Urothelium cell line (cell line): ENCODE data around the gene PRKCE.
A peak's percentile ranks its signal among the peaks of the same experiment; 100 is the strongest.
"Not testable (repeated sequence)": the region's sequence is repeated elsewhere in the genome, so short reads cannot be mapped to it uniquely, and the experiment has no call there.

ENCODE experiments used
- DNase-seq: peaks from one replicate; pipeline ENCODE4 v3.0.0; 2011; ENCODE audit warnings: low spot score, mixed read lengths
- FAIRE-seq: peaks from 2 replicates; lab custom pipeline; 2011; peaks lifted over from hg19 to GRCh38; lab: Jason Lieb, UNC

Gene PRKCE

DNA sequence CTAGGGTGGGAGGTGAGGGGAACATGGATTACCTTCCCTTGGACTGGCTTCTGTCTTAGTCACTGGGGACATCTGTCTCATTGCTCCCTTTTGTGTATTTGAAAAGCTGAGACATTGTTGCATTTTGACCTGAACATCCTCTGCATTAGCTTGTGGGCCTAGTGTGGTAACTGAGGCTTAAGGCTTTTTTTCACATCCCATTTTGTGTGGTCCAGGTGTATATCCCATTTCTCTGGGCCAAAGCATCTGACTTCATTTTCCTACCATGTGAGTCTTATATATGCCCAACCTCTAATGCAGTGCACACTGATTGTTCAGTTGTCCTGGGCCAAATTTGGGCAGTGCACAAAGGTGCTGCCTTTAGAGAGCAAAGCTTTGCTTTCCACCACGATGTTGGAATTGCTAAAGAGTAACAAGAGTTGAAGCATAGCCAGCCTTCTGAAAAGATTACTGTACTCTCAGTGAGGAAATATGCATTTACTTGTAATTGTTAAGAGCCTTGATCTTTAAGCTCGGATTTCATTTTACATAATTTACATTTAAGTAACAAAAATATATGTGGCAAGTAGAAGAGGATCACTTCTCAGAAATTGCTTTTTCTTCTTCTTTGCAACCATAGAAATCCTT is 13.3 kb downstream of the PRKCE start:
- DNase-seq (no peak), FAIRE-seq (no peak)

DNA sequence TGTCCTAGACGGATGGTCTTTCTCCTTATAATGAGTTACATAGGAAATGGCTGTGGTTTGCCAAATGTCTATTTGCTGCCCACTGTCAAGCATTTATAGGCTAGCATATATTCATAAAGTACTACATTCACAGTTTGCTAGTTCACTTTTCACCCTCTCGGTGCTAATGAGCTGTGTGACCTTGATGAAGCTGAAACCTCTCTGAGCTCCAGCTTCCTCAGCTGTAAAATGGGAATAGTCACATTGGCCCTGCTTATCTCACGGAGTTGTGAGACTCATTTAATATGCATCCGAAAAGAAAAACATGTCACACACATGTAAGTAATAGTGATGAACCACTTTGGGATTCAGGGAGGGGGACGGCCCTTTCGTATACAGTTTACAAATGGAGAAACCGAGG is 17.0 kb downstream of the PRKCE start:
- DNase-seq (no peak), FAIRE-seq (no peak)

DNA sequence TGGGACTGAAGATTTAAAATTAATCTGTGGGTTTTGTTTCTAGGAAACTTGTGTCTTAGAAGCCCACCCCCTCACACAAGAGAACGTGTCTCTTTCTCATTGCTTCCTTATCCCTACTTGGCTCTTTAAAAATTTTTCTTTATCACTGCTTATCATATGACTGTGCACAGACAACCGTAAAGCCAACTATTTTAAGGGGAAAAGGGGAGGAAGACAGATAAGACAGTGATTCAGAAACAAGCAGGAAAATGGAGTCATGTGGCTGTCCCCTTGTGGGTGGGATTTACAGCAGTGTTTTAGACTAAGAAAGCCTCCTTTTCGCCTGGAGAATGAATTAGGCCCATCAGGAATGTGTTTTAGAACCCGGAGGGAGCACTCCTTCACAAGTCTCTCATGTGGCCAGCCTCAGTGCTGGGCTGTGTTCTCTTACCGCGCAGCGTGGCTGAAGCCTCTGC is 17.6 kb downstream of the PRKCE start:
- FAIRE-seq, result no peak

DNA sequence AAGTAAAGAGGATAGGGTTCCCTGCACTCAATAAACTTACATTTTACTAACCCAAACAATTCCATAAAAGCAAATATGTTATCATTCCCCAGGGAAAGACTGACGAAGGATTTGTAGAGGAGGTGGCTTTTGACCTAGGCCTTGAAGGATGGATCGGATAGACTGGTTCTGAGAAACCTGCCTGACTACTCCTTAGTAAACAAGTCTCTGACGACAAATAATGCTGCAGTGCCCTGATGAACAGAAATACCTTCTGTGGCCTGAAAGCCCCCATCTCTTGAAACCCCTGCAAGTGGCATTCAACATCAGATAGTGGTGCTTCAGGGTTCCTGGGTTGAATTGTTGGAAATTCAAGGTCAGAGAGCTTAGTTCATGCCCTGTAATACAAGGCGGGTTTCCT is 19.2 kb downstream of the PRKCE start:
- FAIRE-seq (no peak), DNase-seq (no peak)

More for the DNA sequence above, 17.6 kb downstream of the PRKCE start:
- no peak for DNase-seq

DNA sequence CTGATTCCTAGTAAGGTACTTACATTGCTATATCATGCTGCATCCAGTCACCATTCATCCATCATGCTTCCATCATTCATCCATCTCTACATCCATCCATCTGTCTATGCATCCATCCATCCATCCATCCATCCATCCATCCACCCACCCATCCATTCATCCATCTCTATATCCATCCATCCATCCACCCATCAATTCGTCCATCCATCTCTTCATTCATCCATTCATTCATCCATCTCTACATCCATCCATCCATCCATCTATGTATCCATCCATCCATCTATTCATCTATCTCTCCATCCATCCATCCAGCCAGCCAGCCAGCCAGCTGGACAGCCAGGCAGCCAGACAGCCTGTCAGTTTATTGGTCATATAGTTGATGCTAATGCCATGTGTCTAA is 20.7 kb downstream of the PRKCE start:
- DNase-seq (no peak), FAIRE-seq (no peak)

DNA sequence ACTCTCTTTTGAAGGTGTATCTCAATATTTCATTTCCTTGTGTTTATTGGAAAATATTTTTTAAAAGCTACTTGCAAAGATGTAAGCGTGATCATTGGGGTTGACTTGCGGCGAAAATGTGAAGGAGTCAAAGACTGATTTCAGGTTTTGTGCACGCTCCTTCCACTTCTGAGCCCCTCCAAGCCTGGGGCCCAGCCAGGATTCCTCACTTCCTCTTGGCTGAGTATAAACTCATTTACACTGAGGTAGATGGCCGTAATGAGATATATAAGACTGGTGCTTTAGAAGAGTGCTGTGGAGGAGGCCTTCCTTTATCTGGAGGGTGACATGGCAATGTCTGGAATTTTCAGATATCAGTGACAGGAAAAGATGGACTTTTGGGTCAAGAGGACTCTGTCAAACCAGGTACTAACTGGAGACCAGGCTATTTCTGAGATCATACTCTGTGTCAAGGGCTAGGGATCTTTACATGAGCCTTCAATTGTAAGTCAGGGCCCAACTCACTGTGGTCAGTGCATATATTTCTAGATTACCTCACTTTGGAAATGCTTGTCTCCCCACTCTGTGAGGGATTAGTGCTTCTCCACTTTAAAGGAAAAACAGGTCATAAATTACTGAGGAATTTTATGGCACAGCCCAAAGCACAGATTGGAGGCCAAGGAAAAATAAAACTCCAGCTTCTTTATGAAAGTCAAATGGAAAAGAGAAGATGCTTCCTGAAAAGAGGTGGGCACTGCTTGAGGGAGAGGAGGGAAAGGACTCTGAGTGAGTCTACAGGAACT is 22.8 kb downstream of the PRKCE start:
- no peak for FAIRE-seq
- no peak for DNase-seq

DNA sequence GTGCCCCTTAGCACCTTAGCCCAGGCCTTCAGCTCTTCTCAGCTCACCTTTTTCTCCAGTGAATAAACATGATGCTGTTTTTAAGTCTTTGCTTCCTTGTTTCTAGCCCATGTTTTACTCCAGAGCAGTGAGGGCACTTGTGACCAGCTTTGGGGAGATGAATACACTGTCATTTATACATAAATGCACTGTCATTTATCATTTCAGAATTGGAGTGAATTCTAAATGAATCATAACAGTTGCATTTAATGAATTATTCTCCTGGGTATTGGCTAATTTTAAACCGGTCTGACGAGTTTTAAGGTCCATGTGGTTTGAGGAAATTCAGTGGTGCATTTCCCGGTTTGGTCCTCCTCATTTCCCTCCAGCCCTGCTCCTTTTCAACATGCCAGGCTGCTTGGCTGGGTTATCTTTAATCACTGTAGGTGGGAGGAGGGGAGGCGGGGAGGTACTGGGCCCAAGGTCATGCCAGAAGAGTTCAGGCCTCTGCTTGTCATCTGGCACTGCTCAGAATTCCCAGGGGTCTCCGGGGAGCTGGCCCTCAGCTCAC is 23.9 kb downstream of the PRKCE start:
- no peak for FAIRE-seq
- no peak for DNase-seq

DNA sequence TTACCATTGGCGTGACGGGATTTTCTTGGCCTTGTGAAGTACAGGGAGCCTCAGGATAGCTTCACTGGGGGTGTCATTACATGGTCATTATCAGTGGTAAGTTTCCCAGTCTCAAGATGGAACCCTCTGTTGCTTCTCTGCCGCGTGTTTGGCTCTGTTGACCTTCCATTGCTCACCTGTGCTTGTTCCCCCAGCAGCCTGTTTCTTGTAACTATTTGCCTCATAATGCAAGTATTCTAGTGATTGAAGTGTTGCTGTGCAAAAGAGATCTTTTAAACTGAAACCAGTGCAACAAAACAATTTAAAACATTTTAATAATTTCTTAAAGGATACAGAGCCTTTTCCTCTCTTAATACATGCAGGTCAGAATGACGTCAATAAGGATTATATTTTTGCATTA is 24.6 kb downstream of the PRKCE start:
- DNase-seq (no peak), FAIRE-seq (no peak)

DNA sequence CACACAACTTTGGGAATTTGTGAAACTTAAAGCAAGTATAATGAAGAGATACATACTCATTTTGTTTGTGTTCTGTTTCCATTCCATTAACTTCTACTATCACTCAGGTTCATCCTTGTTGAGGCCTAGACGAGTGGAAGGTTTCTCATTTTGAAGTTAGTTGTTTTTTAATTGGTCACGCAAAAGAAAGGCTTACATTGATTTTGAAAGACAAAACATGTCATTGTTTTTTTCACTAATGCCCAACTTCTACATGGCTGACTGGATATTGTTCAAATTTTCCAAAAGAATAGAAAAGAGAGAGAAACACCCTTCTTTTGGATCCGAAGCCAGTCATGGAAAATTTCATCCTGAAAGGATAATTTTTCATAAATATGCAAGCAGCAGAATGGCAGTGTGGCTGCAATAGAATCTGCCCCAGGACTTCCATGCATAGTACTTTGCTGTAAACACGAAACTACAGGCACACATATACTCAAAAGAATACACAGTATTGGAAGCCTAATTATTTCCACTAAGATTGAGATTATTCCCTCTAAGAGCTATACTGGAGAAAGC is 27.4 kb downstream of the PRKCE start:
- DNase-seq (no peak), FAIRE-seq (no peak)

DNA sequence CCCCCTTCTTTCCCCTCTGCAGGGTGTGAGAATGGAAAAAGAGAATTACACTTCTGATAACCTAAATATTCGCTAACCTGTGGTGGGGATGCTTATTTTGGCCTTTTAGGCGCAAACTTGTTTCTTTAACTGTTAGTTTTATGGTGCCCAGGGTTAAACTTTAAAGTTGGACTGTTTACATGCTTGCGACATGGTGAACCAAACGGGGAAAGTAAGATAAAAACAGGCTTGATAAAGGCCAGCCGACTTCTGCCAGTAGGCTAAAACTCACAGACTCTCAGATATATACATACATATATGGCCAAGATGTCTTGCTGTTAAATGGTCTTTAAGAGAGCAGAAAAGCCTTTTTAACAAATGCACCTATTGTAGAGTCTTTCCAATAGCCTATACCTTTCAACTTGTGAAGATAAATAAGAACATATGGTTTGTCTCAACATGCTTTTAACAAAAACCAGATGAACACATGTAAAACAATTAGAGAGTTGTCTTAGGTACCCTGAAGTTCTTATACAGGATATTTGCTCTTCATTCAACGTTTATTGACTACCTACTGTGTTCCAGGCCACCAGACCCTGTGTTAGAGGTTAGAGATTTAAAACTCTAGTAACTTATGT is 29.0 kb downstream of the PRKCE start:
- no peak for FAIRE-seq
- no peak for DNase-seq

DNA sequence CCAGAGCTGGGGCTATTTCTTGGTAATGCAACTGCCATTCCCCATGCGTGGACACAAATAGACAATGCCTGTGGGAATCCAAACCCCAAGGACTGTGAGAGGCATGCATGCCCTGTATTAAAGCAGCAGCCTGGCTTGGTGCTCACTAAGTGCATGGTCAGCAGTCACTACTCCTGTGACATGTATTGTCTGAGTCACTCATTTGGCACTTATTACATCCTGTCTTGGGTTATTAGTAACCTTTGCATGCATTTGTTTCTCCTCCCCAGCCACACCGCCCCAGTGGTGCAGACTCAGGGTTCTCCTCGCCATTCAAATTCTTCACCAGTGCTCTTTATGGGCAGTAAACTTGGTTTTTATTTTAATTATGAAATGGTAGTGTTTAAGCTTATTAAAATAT is 30.2 kb downstream of the PRKCE start:
- DNase-seq (peak; percentile 93), FAIRE-seq (peak; percentile 99)

DNA sequence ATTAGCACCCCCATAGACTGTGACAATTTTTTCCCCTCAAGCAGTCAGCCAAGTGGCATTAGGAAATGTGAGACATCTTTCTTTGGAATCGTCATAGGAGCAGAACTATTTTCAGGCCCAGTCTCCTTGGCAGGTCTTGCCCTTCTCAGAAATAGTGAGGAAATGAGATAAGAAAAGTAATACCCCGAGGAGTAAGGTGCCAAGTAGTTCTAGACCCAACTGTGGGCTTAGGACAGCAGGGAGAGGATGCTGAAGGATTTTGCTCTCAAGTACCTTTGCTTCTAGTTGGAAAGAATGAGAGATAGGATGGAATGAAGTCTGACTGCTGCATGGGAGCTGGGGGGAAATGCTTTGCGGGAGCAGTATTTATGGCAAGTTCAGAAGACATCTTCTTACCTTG is 31.8 kb downstream of the PRKCE start:
- FAIRE-seq, result no peak
- no peak for DNase-seq

DNA sequence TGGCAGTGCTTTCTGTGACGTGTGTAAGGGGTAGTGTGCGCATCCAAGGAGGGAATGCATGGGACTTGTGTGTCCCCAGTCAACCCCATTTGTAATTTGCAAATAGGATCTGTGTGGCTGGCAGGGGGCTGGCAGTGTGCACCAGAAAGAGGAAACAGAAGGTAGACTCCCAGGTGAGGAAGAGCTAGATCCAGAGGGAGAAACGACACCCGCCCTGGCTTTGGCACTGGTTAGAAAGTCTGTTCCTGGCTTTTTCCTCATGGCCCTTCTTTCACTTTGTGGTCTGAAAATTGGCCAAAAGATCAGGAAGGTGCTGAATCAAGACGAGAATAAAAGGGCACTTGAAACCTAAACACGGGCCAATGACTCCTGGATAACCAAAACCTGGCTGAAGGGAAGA is 33.3 kb downstream of the PRKCE start:
- FAIRE-seq, result no peak
- DNase-seq, result no peak

DNA sequence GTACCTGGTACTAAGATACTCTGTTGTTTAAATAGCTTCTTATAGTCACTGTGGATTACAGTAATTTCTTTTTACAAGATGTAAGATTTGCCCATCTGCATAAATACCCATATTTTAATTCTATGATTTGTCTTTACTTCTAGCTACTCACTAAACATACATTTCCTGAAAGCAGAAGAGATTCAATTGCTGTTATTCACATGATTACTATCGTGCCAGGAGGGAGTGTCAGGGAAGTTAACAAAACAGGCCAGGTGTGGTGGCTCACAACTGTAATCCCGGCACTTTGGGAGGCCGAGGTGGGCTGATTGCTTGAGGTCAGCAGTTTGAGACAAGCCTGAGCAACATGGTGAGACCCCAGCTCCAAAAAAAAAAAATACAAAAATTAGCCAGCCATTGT is 33.8 kb downstream of the PRKCE start:
- DNase-seq (no peak), FAIRE-seq (no peak)

DNA sequence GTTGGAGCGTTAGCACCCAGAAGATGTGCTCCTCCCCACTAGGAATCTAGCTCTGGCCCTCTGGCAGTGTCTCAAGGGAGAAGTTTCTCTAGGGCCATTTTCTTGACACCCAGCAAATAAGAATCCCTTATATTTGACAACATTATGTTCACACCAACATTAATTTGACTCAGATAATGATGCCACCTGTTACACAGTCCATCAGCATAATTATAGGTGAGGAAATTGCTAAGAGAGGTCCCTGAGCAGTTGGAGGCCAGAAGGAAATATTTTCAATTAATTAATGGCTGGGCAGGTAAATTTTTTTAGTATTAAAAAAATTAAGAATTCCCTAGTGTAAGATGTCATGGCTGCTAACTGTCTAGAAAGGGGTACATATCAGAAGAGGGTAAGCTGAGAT is 36.5 kb downstream of the PRKCE start:
- FAIRE-seq, result no peak
- no peak for DNase-seq

DNA sequence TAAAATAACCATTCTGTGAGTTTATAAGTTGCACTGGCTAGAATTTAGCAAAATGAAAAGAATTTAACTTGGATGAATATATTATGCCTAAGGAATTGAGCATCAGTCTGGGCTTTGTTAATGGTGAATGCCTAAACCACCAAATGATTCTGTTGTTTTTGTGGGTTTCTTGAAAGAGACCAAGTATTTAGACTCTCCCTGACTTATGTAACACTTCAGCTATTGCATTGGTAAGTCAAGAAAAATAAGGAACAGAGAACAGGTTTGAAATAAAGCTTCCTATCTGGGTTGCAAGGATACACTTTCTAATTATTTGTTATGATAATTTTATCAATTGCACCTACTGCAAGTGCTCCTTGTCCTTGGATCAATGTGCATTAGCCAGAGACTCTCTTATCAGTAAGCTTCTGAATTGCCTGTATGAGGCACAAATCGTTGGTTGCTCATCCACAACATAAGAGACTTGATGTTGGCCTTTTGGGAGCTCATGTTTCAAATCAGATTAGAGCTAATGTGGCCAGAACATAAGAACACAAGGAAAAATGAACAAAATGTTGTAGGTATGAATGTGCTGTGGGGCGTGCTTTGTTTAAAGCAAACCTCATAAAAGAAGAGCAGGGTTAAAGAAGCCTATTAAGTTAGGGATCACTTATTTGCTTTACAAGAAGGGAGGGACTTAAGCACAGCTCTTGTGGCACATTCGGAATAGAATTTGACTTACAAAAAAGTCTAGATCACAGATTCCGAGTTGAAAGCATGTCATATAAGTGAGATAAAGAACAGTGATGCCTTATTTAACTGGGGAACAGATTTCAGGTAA is 37.2 kb downstream of the PRKCE start:
- FAIRE-seq (no peak), DNase-seq (no peak)

DNA sequence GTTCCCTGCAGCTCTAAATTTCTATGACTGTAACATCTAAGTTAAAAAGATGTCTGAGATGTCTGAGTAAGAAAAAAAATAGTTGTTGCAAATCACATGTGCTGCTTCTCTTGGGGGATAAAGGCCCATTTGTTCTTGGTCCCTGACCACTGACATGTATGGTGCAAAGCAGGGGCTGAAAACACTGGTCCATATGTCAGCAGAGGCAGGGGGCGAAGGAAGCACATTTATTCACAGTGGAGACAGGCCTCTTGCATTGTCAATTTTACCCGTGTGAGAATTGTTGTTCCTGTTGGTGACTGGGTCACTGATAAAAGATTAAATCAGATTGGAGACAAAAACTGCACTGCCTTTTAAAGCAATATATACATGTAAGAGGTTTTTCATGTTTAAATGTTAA is 38.8 kb downstream of the PRKCE start:
- no peak for FAIRE-seq
- DNase-seq, result no peak

DNA sequence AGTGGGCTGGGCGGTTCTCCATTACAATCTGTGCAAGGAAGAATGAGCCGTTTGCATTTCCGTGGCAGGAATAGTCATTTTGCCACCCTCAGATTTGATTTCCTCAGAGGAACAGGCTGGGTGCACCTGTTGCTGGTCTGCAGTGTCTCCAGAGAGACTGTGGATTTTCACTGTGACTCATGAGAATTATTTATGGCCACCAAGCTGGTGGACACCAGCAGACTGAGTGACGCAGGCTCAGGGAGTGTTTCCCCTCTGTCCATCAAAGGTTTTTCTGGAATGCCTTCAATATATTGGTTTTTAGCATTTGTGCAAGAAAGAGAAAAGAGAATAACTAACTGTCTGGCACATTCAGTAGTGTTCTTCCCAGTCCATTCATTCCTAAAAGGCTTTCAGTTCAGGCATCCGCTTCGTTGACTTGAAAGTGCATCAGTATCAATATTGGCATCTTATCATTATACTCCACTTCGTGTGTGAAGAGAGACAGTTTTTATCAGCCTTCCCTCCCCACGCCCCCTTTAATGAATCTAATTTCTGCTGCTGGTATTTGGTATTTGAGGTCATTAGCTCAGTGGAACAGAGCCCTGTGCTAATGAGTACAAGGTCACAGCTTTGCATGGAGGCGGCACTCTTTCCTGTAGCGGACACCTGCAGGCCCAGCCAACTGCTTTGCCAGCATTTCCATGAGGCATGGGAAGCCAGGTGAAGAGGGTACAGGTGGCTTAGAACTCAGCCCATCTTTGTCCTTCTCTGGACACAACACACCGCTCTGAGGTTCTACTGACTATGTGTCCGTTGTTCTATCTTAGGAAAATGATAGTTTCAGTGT is 39.9 kb downstream of the PRKCE start:
- DNase-seq, result no peak
- FAIRE-seq, result no peak

DNA sequence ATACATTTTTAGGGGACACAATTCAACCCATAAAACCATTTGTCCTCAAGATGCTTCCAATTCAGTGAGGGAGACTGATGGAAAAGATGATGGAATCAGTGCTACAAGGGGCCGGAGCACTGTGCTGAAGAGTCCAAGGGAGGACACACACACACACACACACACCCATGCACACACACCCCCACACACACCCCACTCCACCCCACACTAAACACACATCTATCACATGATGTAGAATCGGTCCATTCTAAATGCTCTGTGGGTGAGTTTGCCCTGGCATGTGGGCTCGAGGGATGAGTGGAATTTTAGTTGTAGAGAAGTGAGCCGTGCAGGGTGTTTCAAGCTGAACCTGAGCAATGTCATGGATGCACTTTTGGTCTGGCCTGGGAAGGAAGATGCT is 41.1 kb downstream of the PRKCE start:
- FAIRE-seq (peak; percentile 76), DNase-seq (no peak)

DNA sequence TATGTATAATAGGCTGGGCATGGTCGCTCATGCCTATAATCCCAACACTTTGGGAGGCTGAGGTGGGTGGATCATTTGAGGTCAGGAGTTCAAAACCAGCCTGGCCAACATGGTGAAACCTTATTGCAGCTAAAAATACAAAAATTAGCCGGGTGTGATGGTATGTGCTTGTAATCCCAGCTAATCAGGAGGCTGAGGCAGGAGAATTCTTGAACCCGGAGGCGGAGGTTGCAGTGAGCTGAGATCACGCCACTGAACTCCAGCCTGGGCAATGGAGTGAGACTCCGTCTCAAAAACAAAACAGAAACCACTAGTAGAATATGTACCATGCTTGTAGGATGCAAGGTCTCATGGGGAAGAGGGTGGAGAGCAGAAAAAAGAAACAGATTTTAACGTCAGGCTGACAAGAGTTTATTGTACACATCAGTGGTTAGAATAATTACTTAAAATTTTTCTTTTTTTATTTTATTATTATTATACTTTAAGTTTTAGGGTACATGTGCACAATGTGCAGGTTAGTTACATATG is 44.1 kb downstream of the PRKCE start:
- not testable (repeated sequence) for DNase-seq

More for the DNA sequence above, 44.1 kb downstream of the PRKCE start:
- FAIRE-seq, result not testable (repeated sequence)
